IMR-90 (cell line): ENCODE measurements around the gene GOLGA8R. TPM values are rescaled to one million over a fixed set of nuclear protein-coding genes. Genes with fewer than 3 reads are reported as not detected.
"Not testable (repeated sequence)": the region's sequence is repeated elsewhere in the genome, so short reads cannot be mapped to it uniquely, and the experiment has no call there.

ENCODE experiments used
- ATAC-seq: fragments of 200-7000 bp; cut with Tn5 transposase; 2 replicates; pipeline ENCODE4 v1.9.1; 2020; ENCODE audit warnings: low read depth, mild to moderate bottlenecking, moderate library complexity
- BruUV-seq: library from RNA; stranded (reverse); fragments of 400-500 nt; replicated peaks from 2 replicates; lab custom pipeline; 2021; lab: Mats Ljungman, UMichigan
- CTCF ChIA-PET: fragments of 300-600 bp; formaldehyde crosslinking; extraction: SDS; loops from one replicate; lab custom pipeline; 2021; ENCODE audit warnings: antibody characterized with exemption; lab: Yijun Ruan, JAX
- POLR2A ChIA-PET: fragments of 300-600 bp; sonication (Branson Sonifier 250); formaldehyde crosslinking; loops from one replicate; lab custom pipeline; 2022; ENCODE audit warnings: antibody characterized with exemption; ENCODE audit not compliant: unreplicated experiment; lab: Charles Lee
- DNase-seq: peaks from one replicate; pipeline ENCODE4 v3.0.0; 2013
- H2AFZ ChIP-seq: replicated peaks from 2 replicates; pipeline ENCODE3; 2013; ENCODE audit warnings: low read length, mild to moderate bottlenecking; ENCODE audit not compliant: poor library complexity
- H2AK5ac ChIP-seq: 2 replicates; pipeline ENCODE4 v1.6.1; 2013; ENCODE audit warnings: low read depth, low read length, inconsistent platforms
- H2AK9ac ChIP-seq: replicated peaks from 2 replicates; pipeline ENCODE3; 2013; ENCODE audit warnings: mild to moderate bottlenecking, low read depth, low read length, moderate library complexity; ENCODE audit not compliant: poor library complexity
- H2BK120ac ChIP-seq: 2 replicates; pipeline ENCODE4 v1.6.1; 2013; ENCODE audit warnings: low read depth, low read length, inconsistent platforms
- H2BK15ac ChIP-seq: 3 replicates; pipeline ENCODE4 v1.6.1; 2013; ENCODE audit warnings: low read depth, low read length, inconsistent platforms
- H2BK20ac ChIP-seq: 2 replicates; pipeline ENCODE4 v1.6.1; 2013; ENCODE audit warnings: low read depth, mild to moderate bottlenecking, inconsistent platforms, low read length, moderate library complexity
- H2BK5ac ChIP-seq: 2 replicates; pipeline ENCODE4 v1.6.1; 2013; ENCODE audit warnings: mild to moderate bottlenecking, low read depth, low read length, inconsistent platforms; ENCODE audit not compliant: poor library complexity, severe bottlenecking
- H3K14ac ChIP-seq: replicated peaks from 2 replicates; pipeline ENCODE4 v1.6.1; 2013; ENCODE audit warnings: low read depth, low read length, inconsistent platforms
- H3K18ac ChIP-seq: 2 replicates; pipeline ENCODE4 v1.6.1; 2013; ENCODE audit warnings: low read depth, low read length, control low read depth
- H3K23ac ChIP-seq: 2 replicates; pipeline ENCODE4 v1.6.1; 2013; ENCODE audit warnings: low read depth, low read length, inconsistent platforms
- H3K27ac ChIP-seq: 2 replicates; pipeline ENCODE4 v1.5.1; 2013; ENCODE audit warnings: mild to moderate bottlenecking, control low read depth, low read length; ENCODE audit not compliant: insufficient read depth
- H3K27me3 ChIP-seq: 2 replicates; pipeline ENCODE4 v1.6.1; 2013; ENCODE audit warnings: low read length; ENCODE audit not compliant: control insufficient read depth, insufficient read depth
- H3K36me3 ChIP-seq: 2 replicates; pipeline ENCODE4 v1.6.1; 2013; ENCODE audit warnings: low read length, mixed read lengths; ENCODE audit not compliant: control insufficient read depth, insufficient read depth
- H3K4ac ChIP-seq: 2 replicates; pipeline ENCODE4 v1.6.1; 2013; ENCODE audit warnings: low read depth, low read length, inconsistent platforms
- H3K4me1 ChIP-seq: 2 replicates; pipeline ENCODE4 v1.6.1; 2013; ENCODE audit warnings: low read length, mixed read lengths; ENCODE audit not compliant: control insufficient read depth, insufficient read depth
- H3K4me2 ChIP-seq: 2 replicates; pipeline ENCODE4 v1.6.1; 2013; ENCODE audit warnings: low read depth, mild to moderate bottlenecking, control low read depth, low read length, moderate library complexity
- H3K4me3 ChIP-seq: 2 replicates; pipeline ENCODE4 v1.5.1; 2013; ENCODE audit warnings: low read depth, mild to moderate bottlenecking, control low read depth, low read length, moderate library complexity; ENCODE audit not compliant: insufficient read depth
- H3K56ac ChIP-seq: 2 replicates; pipeline ENCODE4 v1.6.1; 2013; ENCODE audit warnings: low read length, inconsistent platforms; ENCODE audit not compliant: insufficient read depth; ENCODE audit errors: extremely low read depth
- H3K79me1 ChIP-seq, 2 experiments: 2 replicates each; pipeline ENCODE4 v1.6.1; 2013; ENCODE audit warnings: low read length in 2 of 2, inconsistent platforms in 1 of 2, low read depth in 1 of 2
- H3K9ac ChIP-seq: 2 replicates; pipeline ENCODE4 v1.6.1; 2013; ENCODE audit warnings: low read depth, low read length, control low read depth
- H3K9me1 ChIP-seq: 2 replicates; pipeline ENCODE4 v1.6.1; 2013; ENCODE audit warnings: low read length, inconsistent platforms; ENCODE audit not compliant: insufficient read depth
- H3K9me3 ChIP-seq: 2 replicates; pipeline ENCODE4 v1.6.1; 2013; ENCODE audit warnings: low read length; ENCODE audit not compliant: control insufficient read depth, insufficient read depth
- H4K20me1 ChIP-seq: 2 replicates; pipeline ENCODE4 v1.6.1; 2013; ENCODE audit warnings: low read length, inconsistent platforms; ENCODE audit not compliant: insufficient read depth
- H4K5ac ChIP-seq: 2 replicates; pipeline ENCODE4 v1.6.1; 2013; ENCODE audit warnings: mild to moderate bottlenecking, low read depth, low read length, control low read depth
- H4K8ac ChIP-seq, 2 experiments: 2 replicates each; pipeline ENCODE4 v1.6.1; 2013; ENCODE audit warnings: low read depth in 2 of 2, low read length in 2 of 2, control low read depth in 1 of 2, inconsistent platforms in 1 of 2
- H4K91ac ChIP-seq: 2 replicates; pipeline ENCODE4 v1.6.1; 2013; ENCODE audit warnings: low read depth, low read length, inconsistent platforms; ENCODE audit not compliant: insufficient read depth
- WGBS, 2 experiments: methylation state at CpG; one replicate each; pipeline versions ENCODE4 v1.1.5 to v1.1.7; 2013; ENCODE audit warnings: missing lambda C conversion rate in 2 of 2; ENCODE audit not compliant: insufficient read length in 1 of 2; ENCODE audit errors: extremely low coverage in 2 of 2; 5-methylcytosine and 5-hydroxymethylcytosine counted together
- dilution Hi-C: fragments of 300-500 bp; cut with HindIII; formaldehyde crosslinking; loops from one replicate; pipeline ENCODE4 v1.14.3; 2018; ENCODE audit warnings: low sequenced_read_pairs; ENCODE audit not compliant: unreplicated experiment
- in situ Hi-C: fragments of 300-500 bp; cut with MboI; formaldehyde crosslinking; loops from 3 replicates; pipeline ENCODE4 v1.14.3; 2019; ENCODE audit warnings: low sequenced_read_pairs, inconsistent platforms, mixed read lengths
- intact Hi-C: fragments of 100-400 bp; cut with micrococcal nuclease; formaldehyde crosslinking; loops from 2 replicates; pipeline ENCODE4 v1.10.0; 2022
- polyA plus RNA-seq, 3 experiments: library from polyadenylated mRNA; depleted of rRNA; stranded (reverse); fragments of >200 nt; gene quantifications; 2 replicates each; pipeline ENCODE4 v1.2.3, GENCODE V29; 2012; ENCODE audit warnings: low replicate concordance in 1 of 3
- total RNA-seq: library from RNA; depleted of rRNA; stranded (reverse); fragments of >200 nt; gene quantifications from 2 replicates; pipeline ENCODE4 v1.2.3, GENCODE V29; 2012

Gene GOLGA8R
- total and polyA plus RNA-seq, 2 of the 4 experiments (the other 2 are of a cell fraction) = 0.72 to 1.4 TPM

DNA sequence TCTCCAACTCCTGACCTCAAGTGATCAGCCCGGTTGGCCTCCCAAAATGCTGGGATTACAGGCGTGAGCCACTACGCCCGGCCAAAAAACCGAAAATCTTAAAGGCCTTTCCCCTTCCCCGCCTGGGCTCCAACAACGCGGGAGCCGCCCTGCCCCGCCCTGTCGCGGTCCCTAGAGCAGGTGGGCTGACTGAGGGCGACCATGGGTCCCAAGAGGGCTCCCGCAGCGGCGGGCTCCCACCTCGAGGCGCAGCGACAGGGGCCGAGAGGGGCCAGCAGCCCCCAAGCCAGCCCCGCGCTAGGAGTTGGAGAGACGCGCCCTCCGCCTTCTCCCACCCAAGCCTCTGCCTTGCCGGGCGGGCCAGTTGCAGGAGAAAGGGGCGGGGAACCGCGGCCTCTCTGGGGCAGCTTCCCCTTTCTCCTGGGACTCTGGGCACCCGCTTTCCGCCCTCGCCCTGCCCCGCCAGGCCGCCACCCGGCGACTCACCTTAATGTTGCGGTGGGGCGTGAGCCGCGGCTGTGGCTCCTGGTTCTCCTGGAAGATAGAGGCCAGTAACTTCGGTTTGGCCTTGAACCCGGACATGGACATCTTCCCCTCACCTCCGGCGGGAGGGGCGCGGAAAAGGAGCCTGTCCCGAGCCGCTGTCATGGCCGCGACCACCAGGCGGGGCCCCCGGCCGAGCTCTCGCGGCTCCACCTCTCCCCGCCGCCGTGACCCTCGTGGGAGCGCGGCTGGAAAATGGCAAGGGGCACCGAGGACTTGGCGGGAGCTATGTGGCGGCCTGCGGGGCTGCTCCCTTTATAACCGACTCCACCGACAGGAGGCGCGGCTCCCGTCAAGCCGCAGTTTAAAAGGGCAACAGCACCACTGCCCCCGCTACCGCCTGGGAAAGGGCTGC lies 21.0 kb downstream of the GOLGA8R start, which contains the start of gene CHRFAM7A:
CHRFAM7A (minus strand) TSS at position 775 of the 898 bp plus-strand sequence. CDS start 10,189 bp downstream, outside the sequence.
- ATAC-seq = peak; percentile 90
- DNase-seq, in situ Hi-C loops, H3K18ac ChIP-seq, BruUV-seq, H3K4me3 ChIP-seq, H3K9me1 ChIP-seq, CTCF ChIA-PET, H3K79me1 ChIP-seq, H3K4ac ChIP-seq, H2AFZ ChIP-seq, H2BK5ac ChIP-seq, dilution Hi-C loops, H2AK9ac ChIP-seq, intact Hi-C loops, H2BK15ac ChIP-seq, H4K5ac ChIP-seq, H3K27me3 ChIP-seq, H3K14ac ChIP-seq, H3K9me3 ChIP-seq, H3K9ac ChIP-seq, H3K36me3 ChIP-seq, H3K4me1 ChIP-seq, H3K56ac ChIP-seq, H2BK20ac ChIP-seq, POLR2A ChIA-PET, H4K20me1 ChIP-seq, H2BK120ac ChIP-seq, H3K4me2 ChIP-seq, H2AK5ac ChIP-seq, H4K91ac ChIP-seq, H3K23ac ChIP-seq, H3K27ac ChIP-seq, H4K8ac ChIP-seq: not testable (repeated sequence)
- no CpG with 5 or more reads among the region's 74 CpGs for WGBS, 2 experiments

DNA sequence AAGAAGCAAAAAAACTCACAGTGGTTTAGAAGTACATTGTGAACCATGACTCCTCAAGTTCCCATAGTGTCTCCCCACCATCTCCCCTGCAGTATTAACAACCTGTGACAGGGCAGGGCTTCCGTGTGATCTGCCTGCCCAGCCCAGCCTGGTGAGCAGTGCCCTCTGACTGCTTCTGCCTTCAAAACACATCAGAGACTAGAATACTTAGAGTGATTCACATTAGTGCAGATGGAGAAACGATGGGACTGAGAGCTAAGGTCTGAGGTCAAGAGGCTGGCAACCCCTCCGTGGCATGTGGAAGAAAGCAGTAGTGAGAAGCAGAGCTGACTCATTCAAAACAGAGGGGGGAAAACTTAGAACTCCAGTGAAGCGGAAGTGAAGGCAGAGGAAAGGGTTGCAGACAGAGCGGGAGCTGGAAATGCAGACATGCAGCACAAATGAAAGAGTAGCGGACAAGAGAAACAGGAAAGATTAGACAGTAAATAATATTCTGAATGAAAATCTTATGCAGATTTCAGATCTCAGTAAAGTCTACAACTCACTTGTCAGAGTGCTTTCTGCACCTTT lies 27.7 kb downstream of the GOLGA8R start:
- H2BK20ac ChIP-seq, H3K27me3 ChIP-seq, H3K9me1 ChIP-seq, H3K4ac ChIP-seq, H3K79me1 ChIP-seq, BruUV-seq, H2BK5ac ChIP-seq, H2AK9ac ChIP-seq, H2AK5ac ChIP-seq, H3K23ac ChIP-seq, H4K20me1 ChIP-seq, DNase-seq, H3K27ac ChIP-seq, H3K9me3 ChIP-seq, H3K36me3 ChIP-seq, H2BK120ac ChIP-seq, H3K4me1 ChIP-seq, in situ Hi-C loops, dilution Hi-C loops, H4K5ac ChIP-seq, CTCF ChIA-PET, H3K18ac ChIP-seq, H4K91ac ChIP-seq, H2AFZ ChIP-seq, H3K4me3 ChIP-seq, H3K9ac ChIP-seq, POLR2A ChIA-PET, H2BK15ac ChIP-seq, intact Hi-C loops, H3K56ac ChIP-seq, H3K14ac ChIP-seq, H4K8ac ChIP-seq, H3K4me2 ChIP-seq: not testable (repeated sequence)
- peak; percentile 35 for ATAC-seq
- no CpG with 5 or more reads among the region's 6 CpGs for WGBS, 2 experiments
